Measurements from ENCODE around the gene ANKRD2. TPM values are rescaled to one million over a fixed set of nuclear protein-coding genes. Genes with fewer than 3 reads are reported as not detected.

The ANKRD2 gene
- total RNA-seq, 4 donors from 2014 or later, result 0.79 TPM; not detected in 3

DNA sequence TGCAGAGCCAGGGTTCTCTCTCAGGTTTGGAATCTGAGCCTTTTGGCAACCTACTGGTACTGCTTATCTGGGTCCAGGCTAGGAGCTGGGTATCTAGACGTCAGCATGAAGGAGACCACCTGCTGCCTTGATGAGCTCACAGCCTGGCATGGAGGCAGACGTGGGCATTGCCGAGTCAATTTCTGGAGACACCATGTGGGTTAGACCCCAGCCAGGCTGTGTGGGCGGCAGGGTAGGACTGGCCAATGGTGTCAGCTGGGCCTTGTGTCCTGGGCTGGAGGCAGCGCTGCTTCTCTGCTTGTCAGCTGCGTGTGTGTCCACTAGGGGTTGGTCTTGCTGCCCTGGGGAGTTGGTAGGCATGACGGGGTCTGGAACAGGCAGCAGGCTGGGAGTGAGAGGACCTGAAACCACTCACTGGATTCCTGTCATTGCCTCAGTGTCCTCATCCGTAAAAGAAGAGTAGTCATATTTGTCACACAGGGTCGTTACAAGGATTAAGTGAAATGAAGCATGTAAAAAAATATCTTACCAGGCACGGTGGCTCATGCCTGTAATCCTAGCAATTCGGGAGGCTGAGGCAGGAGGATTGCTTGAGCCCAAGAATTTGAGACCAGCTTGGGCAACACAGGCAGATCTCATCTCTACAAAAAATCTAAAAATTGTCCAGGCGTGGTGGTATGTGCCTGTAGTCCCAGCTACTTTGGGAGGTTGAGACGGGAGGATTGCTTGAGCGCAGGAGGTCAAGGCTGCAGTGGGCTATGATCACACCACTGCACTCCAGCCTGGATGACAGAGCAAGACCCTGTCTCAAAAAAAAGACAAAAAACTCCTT, 31.7 kb upstream of the ANKRD2 start:
- H3K4me3 ChIP-seq, result no peak overlapping the region
- TF ChIP-seq, protein P1, sequence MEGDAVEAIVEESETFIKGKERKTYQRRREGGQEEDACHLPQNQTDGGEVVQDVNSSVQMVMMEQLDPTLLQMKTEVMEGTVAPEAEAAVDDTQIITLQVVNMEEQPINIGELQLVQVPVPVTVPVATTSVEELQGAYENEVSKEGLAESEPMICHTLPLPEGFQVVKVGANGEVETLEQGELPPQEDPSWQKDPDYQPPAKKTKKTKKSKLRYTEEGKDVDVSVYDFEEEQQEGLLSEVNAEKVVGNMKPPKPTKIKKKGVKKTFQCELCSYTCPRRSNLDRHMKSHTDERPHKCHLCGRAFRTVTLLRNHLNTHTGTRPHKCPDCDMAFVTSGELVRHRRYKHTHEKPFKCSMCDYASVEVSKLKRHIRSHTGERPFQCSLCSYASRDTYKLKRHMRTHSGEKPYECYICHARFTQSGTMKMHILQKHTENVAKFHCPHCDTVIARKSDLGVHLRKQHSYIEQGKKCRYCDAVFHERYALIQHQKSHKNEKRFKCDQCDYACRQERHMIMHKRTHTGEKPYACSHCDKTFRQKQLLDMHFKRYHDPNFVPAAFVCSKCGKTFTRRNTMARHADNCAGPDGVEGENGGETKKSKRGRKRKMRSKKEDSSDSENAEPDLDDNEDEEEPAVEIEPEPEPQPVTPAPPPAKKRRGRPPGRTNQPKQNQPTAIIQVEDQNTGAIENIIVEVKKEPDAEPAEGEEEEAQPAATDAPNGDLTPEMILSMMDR (IDR thresholded peaks at IDR 0.05), result no peak
- TF ChIP-seq POLR2A (IDR thresholded peaks at IDR 0.05), result no peak
- no peaks in the 10 kb centered on the region for H3K27me3 ChIP-seq
- no peaks in the 10 kb centered on the region for H3K9me3 ChIP-seq
- peaks cover 30 to 76% (median 46%) of the 10 kb centered on the region in 3 donors for H3K4me1 ChIP-seq
- WGBS, 2 donors, result 80 to 81% methylated on average over 10 to 14 of the region's 14 CpGs
- intact Hi-C loops (cut with DNase I), result no loop called here
- H3K27ac ChIP-seq, result peak overlapping the region in 3 of 4 donors; percentile 25 to 93 (median 90)
- DNase-seq, result no peak
- no peaks in the 10 kb centered on the region for H3K36me3 ChIP-seq

DNA sequence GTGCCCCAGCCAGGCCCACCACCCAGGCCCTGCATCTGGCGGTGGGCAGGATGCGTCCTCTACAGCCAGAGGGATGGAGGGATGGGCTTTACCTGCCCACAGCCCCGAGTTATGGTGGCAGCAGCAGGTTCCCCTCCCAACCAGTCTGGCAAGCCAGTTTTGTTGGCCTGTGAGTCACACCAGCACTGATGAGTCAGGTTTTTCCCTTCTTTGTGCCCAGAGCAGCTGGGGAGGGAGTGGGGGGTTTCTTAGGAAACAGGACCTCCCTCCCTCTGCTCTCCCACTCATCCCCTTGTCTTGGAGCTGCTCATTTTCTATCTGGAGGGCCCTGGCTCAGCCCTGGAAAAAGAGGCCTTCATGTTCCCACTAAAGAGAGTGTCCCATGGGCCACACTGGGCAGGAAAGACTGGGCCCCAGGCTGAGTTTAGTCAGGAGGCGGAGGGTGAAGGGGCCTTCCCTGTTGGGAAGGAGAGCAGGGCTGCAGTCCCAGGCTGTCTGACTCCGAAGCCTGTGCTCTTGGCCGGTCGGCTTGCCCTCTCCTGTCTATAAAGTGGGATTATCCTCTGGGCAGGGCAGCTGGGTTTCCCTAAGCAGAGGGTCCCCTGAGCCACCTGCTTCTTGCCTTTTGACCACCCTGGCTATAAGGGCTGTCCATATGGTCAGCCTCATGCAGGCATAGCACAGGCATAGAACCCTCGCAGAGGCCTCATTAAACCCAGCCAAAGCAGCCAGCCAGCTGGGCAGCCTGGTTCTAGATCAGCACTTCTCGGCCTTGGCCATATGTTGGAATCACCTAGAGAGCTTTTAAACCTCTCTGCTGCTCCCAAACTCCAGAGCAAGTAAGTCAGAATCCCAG, 30.2 kb upstream of the ANKRD2 start:
- H3K4me3 ChIP-seq, result peak overlapping the region in 1 of 4 donors; percentile 31
- H3K27ac ChIP-seq, result peak overlapping the region; percentile 89 to 95 (median 92)
- H3K4me1 ChIP-seq, result peaks cover 30 to 80% (median 46%) of the 10 kb centered on the region in 3 donors

DNA sequence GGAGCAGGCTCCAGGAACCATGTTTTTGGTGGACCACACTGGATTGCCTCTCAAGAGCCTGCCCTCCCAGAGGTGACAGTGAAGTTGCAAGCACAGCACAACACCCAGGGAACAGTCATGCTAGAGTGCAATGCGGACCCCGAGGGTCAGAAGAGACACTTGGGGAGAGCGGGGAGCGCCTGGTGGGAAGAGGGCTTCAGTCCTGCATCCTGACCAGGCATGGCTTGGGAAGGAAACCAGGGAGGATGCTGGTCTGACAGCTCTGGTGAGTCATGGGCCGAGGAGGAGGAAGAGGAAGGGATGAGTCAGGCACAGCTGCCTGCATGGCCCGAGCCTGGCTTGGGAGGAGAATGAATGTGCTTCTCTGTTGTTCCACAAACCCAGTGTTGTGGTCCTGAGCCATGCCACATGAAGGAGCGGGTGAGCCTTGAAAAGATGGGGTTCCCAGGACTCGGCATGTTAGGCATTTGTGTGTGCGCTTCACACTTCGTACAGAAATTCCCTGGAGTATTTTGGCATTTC, 29.5 kb upstream of the ANKRD2 start:
- no peaks in the 10 kb centered on the region for H3K36me3 ChIP-seq
- H3K27me3 ChIP-seq, result peaks cover 0 to 8% (median 0%) of the 10 kb centered on the region in 4 donors
- DNase-seq, result peak; percentile 11
- peaks cover 30 to 85% (median 52%) of the 10 kb centered on the region in 3 donors for H3K4me1 ChIP-seq
- H3K27ac ChIP-seq, result peak overlapping the region; percentile 89 to 95 (median 92)
- H3K9me3 ChIP-seq, result no peaks in the 10 kb centered on the region
- intact Hi-C loops (cut with DNase I), result no loop called here
- no peak overlapping the region for H3K4me3 ChIP-seq
- 3% methylated on average over 5 of the region's 10 CpGs; no CpG with 5 or more reads in 1 of the 2 donors for WGBS, 2 donors
- TF ChIP-seq POLR2A (IDR thresholded peaks at IDR 0.05), result no peak
- TF ChIP-seq, protein P1 (IDR thresholded peaks at IDR 0.05), result no peak

More for the DNA sequence above, 30.2 kb upstream of the ANKRD2 start:
- Histone ChIP-seq H3K27me3 (peaks cover 0 to 8% (median 0%) of the 10 kb centered on the region in 4 donors), H3K9me3 (no peaks in the 10 kb centered on the region), H3K36me3 (no peaks in the 10 kb centered on the region)
- WGBS, 2 donors, result 8% methylated on average over 4 of the region's 9 CpGs; no CpG with 5 or more reads in 1 of the 2 donors
- TF ChIP-seq, protein P1 (IDR thresholded peaks at IDR 0.05), result no peak
- TF ChIP-seq POLR2A (IDR thresholded peaks at IDR 0.05), result no peak
- intact Hi-C loops (cut with DNase I), result no loop called here
- DNase-seq, result peak; percentile 18

DNA sequence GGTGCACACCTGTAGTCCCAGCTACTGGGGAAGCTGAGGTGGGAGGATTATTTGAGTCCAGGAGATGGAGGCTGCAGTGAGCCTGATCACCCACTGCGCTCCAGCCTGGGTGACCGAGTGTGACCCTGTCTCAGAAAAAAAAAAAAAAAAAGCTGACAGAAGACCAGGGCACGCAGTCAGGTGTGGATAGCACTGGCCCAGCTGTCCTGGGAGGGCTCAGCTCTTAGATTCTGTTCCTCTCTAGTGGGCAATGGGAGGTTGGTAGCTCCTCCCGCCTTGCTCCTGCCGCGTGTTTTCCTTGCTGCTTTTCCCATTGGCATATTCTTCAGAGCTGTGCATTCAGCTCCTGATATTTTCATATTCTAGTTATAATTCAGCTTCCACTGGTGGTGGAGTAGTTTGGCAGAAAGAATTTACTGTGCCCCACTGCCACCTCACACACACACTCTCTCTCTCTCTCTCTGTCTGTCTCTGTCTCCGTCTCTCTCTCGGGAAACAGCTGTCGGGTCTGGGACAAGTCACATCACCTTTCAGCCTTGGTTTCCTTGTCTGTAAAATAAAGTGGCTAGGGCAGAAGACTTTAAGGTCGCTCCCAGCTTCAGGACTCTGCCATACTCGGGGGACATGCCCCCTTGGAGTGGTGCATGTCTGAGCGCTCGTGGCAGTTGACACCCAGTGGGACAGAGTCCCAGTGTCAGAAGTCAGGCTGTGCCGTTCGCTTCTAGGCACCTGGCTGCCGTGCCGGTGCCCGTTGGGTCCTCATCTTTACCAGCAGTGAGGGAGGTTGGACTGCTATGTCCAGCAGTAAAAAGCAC, 25.9 kb upstream of the ANKRD2 start:
- 89 to 90% methylated on average over 9 to 15 of the region's 18 CpGs for WGBS, 2 donors
- Histone ChIP-seq H3K4me3 (no peak overlapping the region), H3K27ac (no peak overlapping the region), H3K27me3 (peaks cover 0 to 8% (median 0%) of the 10 kb centered on the region in 4 donors), H3K9me3 (no peaks in the 10 kb centered on the region), H3K4me1 (peaks cover 13 to 71% (median 36%) of the 10 kb centered on the region in 3 donors), H3K36me3 (no peaks in the 10 kb centered on the region)
- no peak for DNase-seq
- TF ChIP-seq POLR2A (IDR thresholded peaks at IDR 0.05), result no peak
- TF ChIP-seq, protein P1 (IDR thresholded peaks at IDR 0.05), result no peak
- intact Hi-C loops (cut with DNase I), result no loop called here
